Measurements from ENCODE around the gene ARL11.
"Not testable (repeated sequence)": the region's sequence is repeated elsewhere in the genome, so short reads cannot be mapped to it uniquely, and the experiment has no call there.

ARL11 gene

DNA sequence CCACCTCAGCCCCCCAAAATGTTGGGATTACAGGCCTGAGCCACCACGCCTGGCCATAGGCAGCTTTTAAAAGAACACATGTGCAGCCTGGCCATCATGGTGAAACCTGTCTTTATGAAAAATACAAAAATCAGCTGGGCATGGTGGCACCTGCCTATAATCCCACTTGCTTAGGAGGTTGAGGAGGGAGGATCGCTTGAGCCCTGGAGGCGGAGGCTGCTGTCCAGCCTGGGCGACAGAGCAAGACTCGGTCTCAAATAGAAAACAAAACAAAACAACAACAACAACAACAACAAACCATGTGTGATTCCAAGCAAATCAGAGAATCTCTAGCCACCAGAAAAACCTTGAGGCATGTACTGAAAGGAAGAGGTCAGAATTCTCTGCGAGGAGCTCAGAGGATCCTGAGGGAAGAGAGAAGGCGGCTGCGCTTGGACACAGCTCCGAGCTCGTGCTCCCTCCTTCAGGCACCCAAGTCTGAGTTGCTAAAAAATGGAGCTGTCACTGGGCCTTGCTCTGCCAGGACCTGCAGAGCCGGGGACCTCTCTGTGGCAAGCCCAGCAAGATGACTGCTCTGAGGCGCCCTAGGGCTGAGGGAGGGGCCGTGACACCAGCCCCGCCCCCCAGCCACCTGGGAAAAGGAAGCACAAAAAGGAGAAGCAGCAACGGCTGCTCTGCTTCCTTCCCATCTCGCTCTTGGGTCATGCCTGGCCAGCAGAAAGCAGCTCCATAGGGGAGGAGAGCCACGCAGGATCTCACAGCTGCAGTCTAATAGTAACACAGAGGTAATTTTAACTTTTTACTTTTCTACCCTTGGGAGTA, at the start of gene ARL11:
ARL11 (plus strand) TSS at position 677 of the 822 bp plus-strand sequence. CDS start 1,941 bp downstream, outside the sequence.
- peak; percentile 37 to 44 for DNase-seq

DNA sequence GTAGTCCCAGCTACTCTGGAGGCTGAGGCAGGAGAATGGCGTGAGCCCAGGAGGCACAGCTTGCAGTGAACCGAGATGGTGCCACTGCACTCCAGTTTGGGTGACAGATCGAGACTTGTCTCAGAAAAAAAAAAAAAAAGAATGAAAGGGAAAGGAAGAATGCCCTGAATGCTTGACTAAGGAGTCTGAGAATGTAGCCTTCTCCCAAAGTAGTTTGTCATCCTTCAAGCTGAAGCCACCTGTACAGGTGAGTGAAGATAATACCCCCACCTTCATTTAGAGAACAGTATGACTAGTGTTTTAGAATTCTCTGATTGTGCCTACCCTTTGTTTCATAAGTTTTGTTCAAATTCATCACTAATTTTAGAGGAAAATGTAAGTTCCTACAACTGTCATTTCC, 48.8 kb upstream of the ARL11 start:
- no peak for DNase-seq

DNA sequence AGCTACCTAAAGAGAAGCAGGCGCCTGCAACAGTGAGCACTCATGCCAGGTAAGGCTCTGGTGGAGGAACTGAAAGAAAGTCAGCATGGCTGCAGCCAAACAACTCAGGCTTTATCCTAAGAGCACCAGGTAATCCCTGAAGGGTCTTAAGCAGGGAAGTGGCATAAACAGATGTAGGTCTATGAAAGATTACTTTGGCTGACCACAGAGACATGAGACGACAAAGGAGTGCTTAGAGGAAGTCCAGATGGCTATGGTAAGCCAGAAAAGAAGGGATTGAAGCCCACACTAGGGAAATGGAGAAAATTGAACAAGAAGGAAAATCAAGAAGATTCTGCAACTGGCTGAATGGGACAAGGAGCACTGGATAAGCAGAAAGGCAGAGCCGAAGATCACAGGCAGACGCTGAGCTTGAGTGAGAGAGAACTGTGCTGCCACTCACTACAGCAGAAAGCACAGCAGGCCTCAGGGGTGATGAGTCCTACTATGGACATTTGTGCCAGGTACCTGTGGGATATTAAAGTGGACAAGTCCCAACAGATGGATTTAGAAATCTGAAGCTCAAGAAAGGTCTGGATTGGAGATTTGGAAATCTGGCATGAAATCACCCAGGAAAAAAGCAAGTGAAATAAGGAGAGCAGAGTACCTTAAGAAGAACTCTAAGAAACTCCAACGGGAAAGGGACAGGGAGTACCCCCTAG, 47.2 kb upstream of the ARL11 start:
- no peak for DNase-seq

DNA sequence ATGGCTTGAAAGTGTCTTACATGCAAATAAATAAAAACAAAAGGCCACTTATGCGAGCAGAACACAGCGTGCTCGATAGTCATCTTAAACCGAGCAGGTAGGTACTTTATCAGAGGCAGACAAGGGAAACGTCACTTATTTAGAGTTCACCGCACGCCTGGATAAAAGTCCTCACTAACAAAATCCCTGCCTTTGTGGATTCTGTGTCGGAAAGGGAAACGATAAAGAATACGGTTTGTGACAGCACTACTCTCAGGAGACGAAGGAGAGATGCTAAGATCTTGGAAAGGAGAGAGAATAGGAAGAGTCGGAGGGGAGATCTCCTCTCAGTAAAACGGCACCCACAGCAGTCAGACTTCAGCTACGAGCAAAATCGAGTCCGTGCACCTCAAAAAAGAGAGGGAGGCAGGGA, 43.5 kb upstream of the ARL11 start:
- DNase-seq = no peak

DNA sequence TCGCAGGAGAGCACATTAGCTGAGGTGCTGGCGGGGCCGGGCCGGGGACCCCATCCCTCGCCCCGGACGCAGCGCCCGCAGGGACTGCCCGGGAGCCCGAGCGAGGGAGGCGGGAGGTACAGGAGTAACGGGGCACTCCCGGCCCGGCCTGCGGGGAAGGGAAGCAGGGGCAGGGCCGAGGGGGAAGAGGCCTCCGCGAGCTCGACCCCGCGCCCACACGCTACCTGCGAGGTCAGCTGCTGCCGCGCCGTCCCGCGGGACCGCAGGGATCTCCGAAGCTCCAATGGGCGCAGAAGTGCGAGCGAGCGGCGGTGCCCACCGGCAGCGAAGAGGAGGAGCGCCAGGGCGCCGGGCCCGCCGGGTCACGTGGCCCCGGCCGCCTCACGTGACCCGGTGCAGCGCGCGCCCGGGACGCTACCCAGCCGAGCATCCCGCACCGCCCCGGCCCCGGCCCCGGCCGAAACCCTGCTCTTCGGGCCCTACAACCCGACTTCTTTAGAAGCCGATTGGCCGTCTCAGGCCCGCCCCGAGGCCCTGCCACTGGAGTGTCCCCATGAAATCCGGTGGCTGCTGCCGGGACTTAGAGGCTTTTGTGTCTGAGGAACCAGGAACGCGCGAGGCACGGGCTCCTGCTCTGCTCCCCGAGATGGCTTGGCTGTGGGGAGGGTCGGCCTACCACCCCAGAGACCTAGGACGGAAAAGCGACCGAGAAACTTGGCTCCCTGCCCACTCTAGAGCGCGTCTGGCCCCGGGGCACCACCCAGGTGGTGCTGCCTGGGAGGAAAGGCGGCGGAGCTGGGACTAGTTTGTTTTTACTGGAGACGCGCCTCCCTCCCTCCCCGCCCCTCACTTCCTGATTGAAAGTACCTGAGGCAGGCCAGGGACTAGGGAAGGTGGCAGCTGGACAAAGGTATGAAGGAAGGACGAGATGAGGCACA, 42.8 kb upstream of the ARL11 start, which contains the start of gene RCBTB1:
RCBTB1 (minus strand) TSS at position 339 of the 938 bp plus-strand sequence. CDS start 18,279 bp downstream, outside the sequence.
- DNase-seq = peak; percentile 53 to 64

GRCh38 chr13:49586717-49587116, 41.6 kb upstream of the ARL11 start:
- DNase-seq = no peak

GRCh38 chr13:49587311-49587847, 40.9 kb upstream of the ARL11 start:
- no peak for DNase-seq

- not testable (repeated sequence) for DNase-seq
Measured at GRCh38 chr13:49590714-49591113, 37.6 kb upstream of the ARL11 start.

DNA sequence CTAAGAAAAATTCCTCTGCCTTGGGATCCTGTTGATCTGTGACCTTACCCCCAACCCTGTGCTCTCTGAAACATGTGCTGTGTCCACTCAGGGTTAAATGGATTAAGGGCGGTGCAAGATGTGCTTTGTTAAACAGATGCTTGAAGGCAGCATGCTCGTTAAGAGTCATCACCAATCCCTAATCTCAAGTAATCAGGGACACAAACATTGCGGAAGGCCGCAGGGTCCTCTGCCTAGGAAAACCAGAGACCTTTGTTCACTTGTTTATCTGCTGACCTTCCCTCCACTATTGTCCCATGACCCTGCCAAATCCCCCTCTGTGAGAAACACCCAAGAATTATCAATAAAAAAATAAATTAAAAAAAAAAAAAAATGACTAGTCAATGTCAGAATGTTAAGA, 34.4 kb upstream of the ARL11 start:
- DNase-seq = not testable (repeated sequence)

GRCh38 chr13:49594576-49594975, 33.7 kb upstream of the ARL11 start:
- no peak for DNase-seq

GRCh38 chr13:49596221-49596620, 32.1 kb upstream of the ARL11 start:
- no peak for DNase-seq

- no peak for DNase-seq
Measured at GRCh38 chr13:49597043-49597641, 31.2 kb upstream of the ARL11 start.

DNA sequence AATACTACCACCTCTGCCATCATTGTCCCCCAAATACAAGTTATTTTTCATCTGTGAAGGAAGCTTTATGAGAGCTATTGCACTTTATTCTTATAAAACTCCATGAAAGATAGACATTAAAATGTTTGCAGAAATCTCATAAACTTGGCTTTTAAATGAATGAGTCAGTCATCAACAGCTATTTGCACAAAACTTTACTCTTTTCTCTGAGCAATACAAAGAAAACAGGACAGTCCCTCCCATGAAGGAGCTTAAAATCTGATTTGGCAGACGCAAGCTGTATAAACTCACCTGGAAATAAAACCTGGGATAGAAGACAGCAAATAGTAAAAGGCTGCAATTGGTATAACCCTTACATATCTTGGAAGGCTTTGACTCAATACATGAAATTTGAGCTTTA, 26.3 kb upstream of the ARL11 start:
- DNase-seq = no peak

GRCh38 chr13:49602615-49603014, 25.7 kb upstream of the ARL11 start:
- not testable (repeated sequence) for DNase-seq

- no peak for DNase-seq
Measured at GRCh38 chr13:49604570-49604969, 23.7 kb upstream of the ARL11 start.

GRCh38 chr13:49606747-49607648, 21.3 kb upstream of the ARL11 start:
- DNase-seq = peak; percentile 61 to 68

- DNase-seq = no peak
Measured at GRCh38 chr13:49607761-49608160, 20.5 kb upstream of the ARL11 start.

GRCh38 chr13:49608651-49609331, 19.5 kb upstream of the ARL11 start:
- DNase-seq = no peak

DNA sequence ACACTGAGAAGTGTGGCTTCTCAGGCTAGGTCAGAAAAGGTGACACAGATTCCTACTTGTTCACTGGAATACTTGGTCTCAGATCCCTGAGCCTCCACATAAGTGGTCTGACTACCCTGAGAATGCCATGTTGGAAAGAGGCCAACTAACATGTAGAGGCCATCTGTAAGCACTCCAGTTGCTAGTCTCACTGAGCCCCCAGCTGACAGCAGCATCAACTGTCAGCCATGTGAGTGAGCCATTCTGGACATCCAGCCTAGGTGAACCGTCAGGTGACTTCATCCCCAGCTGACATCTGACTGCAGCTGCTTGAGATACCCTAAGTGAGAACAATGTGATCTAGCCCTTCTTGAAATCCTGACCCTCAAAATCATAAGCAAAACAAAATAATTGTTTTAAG, 18.1 kb upstream of the ARL11 start:
- DNase-seq = no peak

- DNase-seq = not testable (repeated sequence)
Measured at GRCh38 chr13:49612042-49612441, 16.3 kb upstream of the ARL11 start.

Data from stimulated activated CD4-positive, alpha-beta T cell treated with anti-CD3 and anti-CD28 coated beads, Interleukin-2, amount 100 ng/mL, for 48 hours (primary cell).